GM21825 (cell line): Measurements from ENCODE around the gene TMEM63B.
"Not testable (repeated sequence)": the region's sequence is repeated elsewhere in the genome, so short reads cannot be mapped to it uniquely, and the experiment has no call there.

Experiments used
- ATAC-seq: cut with Tn5 transposase; IDR thresholded peaks from one replicate; pipeline ENCODE4 v1.9.1; 2021; ENCODE audit warnings: mild to moderate bottlenecking, moderate library complexity; ENCODE audit not compliant: unreplicated experiment

The TMEM63B gene

GRCh38 chr6:44142835-44143234, 15.5 kb downstream of the TMEM63B start:
- no peak for ATAC-seq

- no peak for ATAC-seq
Measured at GRCh38 chr6:44143731-44144130, 16.4 kb downstream of the TMEM63B start.

- not testable (repeated sequence) for ATAC-seq
Measured at GRCh38 chr6:44144536-44144935, 17.2 kb downstream of the TMEM63B start.

GRCh38 chr6:44145839-44146238, 18.5 kb downstream of the TMEM63B start:
- no peak for ATAC-seq

GRCh38 chr6:44146685-44147084, 19.3 kb downstream of the TMEM63B start:
- ATAC-seq = no peak

GRCh38 chr6:44147256-44147655, 19.9 kb downstream of the TMEM63B start:
- ATAC-seq = no peak

- no peak for ATAC-seq
Measured at GRCh38 chr6:44148306-44148705, 21.0 kb downstream of the TMEM63B start.

- no peak for ATAC-seq
Measured at GRCh38 chr6:44149369-44150012, 22.1 kb downstream of the TMEM63B start.

GRCh38 chr6:44150317-44150917, 23.1 kb downstream of the TMEM63B start:
- no peak for ATAC-seq

GRCh38 chr6:44151348-44152108, 24.2 kb downstream of the TMEM63B start:
- ATAC-seq = no peak

- no peak for ATAC-seq
Measured at GRCh38 chr6:44152109-44152461, 24.7 kb downstream of the TMEM63B start.

- no peak for ATAC-seq
Measured at GRCh38 chr6:44152533-44152932, 25.2 kb downstream of the TMEM63B start.

- ATAC-seq = no peak
Measured at GRCh38 chr6:44154067-44154466, 26.7 kb downstream of the TMEM63B start.

- no peak for ATAC-seq
Measured at GRCh38 chr6:44156494-44157151, 29.3 kb downstream of the TMEM63B start.

GRCh38 chr6:44157152-44157521, 29.8 kb downstream of the TMEM63B start:
- ATAC-seq = no peak

- no peak for ATAC-seq
Measured at GRCh38 chr6:44158770-44159228, 31.4 kb downstream of the TMEM63B start, which contains the start of gene CAPN11. Gene CAPN11, plus strand, starts transcription at chr6:44158820. Its CDS starts 29 bp downstream, at chr6:44158849.

GRCh38 chr6:44161997-44162338, 34.6 kb downstream of the TMEM63B start:
- no peak for ATAC-seq

- ATAC-seq = no peak
Measured at GRCh38 chr6:44162876-44163625, 35.7 kb downstream of the TMEM63B start.

- no peak for ATAC-seq
Measured at GRCh38 chr6:44166116-44166515, 38.8 kb downstream of the TMEM63B start.

GRCh38 chr6:44166591-44167184, 39.3 kb downstream of the TMEM63B start:
- no peak for ATAC-seq
